Trophoblast cell (in vitro differentiated cells and primary cell): ENCODE data around the gene STAC.

Source experiments
- DNase-seq, 2 donors: peaks; one replicate each; pipeline ENCODE4 v3.0.0-alpha.2; 2016
- H2AFZ ChIP-seq: 2 replicates; pipeline ENCODE4 v1.6.1; 2013; ENCODE audit warnings: low read length, moderate library complexity, mild to moderate bottlenecking; ENCODE audit not compliant: insufficient read depth, poor library complexity
- H2AK5ac ChIP-seq: 2 replicates; pipeline ENCODE4 v1.6.1; 2013; ENCODE audit warnings: mild to moderate bottlenecking, low read length
- H2BK120ac ChIP-seq: 2 replicates; pipeline ENCODE4 v1.6.1; 2013; ENCODE audit warnings: low read length, mild to moderate bottlenecking, moderate library complexity; ENCODE audit not compliant: insufficient read depth, poor library complexity
- H2BK12ac ChIP-seq: 2 replicates; pipeline ENCODE4 v1.6.1; 2013; ENCODE audit warnings: mild to moderate bottlenecking, low read length, moderate library complexity
- H2BK5ac ChIP-seq: 2 replicates; pipeline ENCODE4 v1.6.1; 2013; ENCODE audit warnings: low read length, low read depth, moderate library complexity, mild to moderate bottlenecking; ENCODE audit not compliant: poor library complexity
- H3K14ac ChIP-seq: 2 replicates; pipeline ENCODE4 v1.6.1; 2013; ENCODE audit warnings: mild to moderate bottlenecking, low read length
- H3K18ac ChIP-seq: 2 replicates; pipeline ENCODE4 v1.6.1; 2013; ENCODE audit warnings: mild to moderate bottlenecking, low read length
- H3K23ac ChIP-seq: 2 replicates; pipeline ENCODE4 v1.6.1; 2013; ENCODE audit warnings: low read length
- H3K27ac ChIP-seq: 2 replicates; pipeline ENCODE4 v1.5.1; 2013; ENCODE audit warnings: low read depth, mild to moderate bottlenecking, inconsistent platforms, low read length, moderate library complexity
- H3K27me3 ChIP-seq: 2 replicates; pipeline ENCODE4 v1.6.1; 2013; ENCODE audit warnings: inconsistent platforms, mild to moderate bottlenecking, low read length, moderate library complexity; ENCODE audit not compliant: insufficient read depth
- H3K36me3 ChIP-seq, 2 experiments: 1 replicate in 1 of 2; 2 replicates in 1 of 2; pipeline ENCODE4 v1.6.1; 2013; ENCODE audit warnings: low read length in 2 of 2, mild to moderate bottlenecking in 2 of 2, moderate library complexity in 1 of 2; ENCODE audit not compliant: insufficient read depth in 2 of 2, control insufficient read depth in 1 of 2
- H3K4ac ChIP-seq: 2 replicates; pipeline ENCODE4 v1.6.1; 2013; ENCODE audit warnings: low read depth, mild to moderate bottlenecking, low read length, moderate library complexity
- H3K4me1 ChIP-seq, 2 experiments: 1 replicate in 1 of 2; 2 replicates in 1 of 2; pipeline ENCODE4 v1.6.1; 2013; ENCODE audit warnings: low read length in 2 of 2, mild to moderate bottlenecking in 2 of 2, moderate library complexity in 1 of 2; ENCODE audit not compliant: insufficient read depth in 2 of 2, control insufficient read depth in 1 of 2
- H3K4me2 ChIP-seq: 2 replicates; pipeline ENCODE4 v1.6.1; 2013; ENCODE audit warnings: inconsistent platforms, mild to moderate bottlenecking, low read length, moderate library complexity
- H3K4me3 ChIP-seq: 2 replicates; pipeline ENCODE4 v1.5.1; 2013; ENCODE audit warnings: mild to moderate bottlenecking, low read depth, low read length, inconsistent platforms
- H3K79me1 ChIP-seq: one replicate; pipeline ENCODE4 v1.6.1; 2013; ENCODE audit warnings: low read length
- H3K79me2 ChIP-seq: 2 replicates; pipeline ENCODE4 v1.6.1; 2013; ENCODE audit warnings: low read length, mild to moderate bottlenecking; ENCODE audit not compliant: control insufficient read depth, insufficient read depth, poor library complexity
- H3K9ac ChIP-seq: 2 replicates; pipeline ENCODE4 v1.6.1; 2013; ENCODE audit warnings: mild to moderate bottlenecking, low read length
- H3K9me3 ChIP-seq: 2 replicates; pipeline ENCODE4 v1.6.1; 2013; ENCODE audit warnings: low read depth, mild to moderate bottlenecking, control low read depth, inconsistent platforms, low read length; ENCODE audit not compliant: insufficient read depth
- H4K12ac ChIP-seq: 2 replicates; pipeline ENCODE4 v1.6.1; 2013; ENCODE audit warnings: low read depth, mild to moderate bottlenecking, low read length, moderate library complexity
- H4K8ac ChIP-seq: 2 replicates; pipeline ENCODE4 v1.6.1; 2013; ENCODE audit warnings: low read depth, mild to moderate bottlenecking, low read length, moderate library complexity
- H4K91ac ChIP-seq: one replicate; pipeline ENCODE4 v1.6.1; 2013; ENCODE audit warnings: low read depth, mild to moderate bottlenecking, low read length, moderate library complexity
- WGBS: extraction: QIAGEN DNeasy Blood & Tissue Kit; methylation state at CpG from one replicate; pipeline ENCODE4 v1.1.7; 2013; ENCODE audit warnings: missing lambda C conversion rate; ENCODE audit not compliant: insufficient read length, insufficient coverage; ENCODE audit errors: extremely low coverage; 5-methylcytosine and 5-hydroxymethylcytosine counted together

STAC gene

GRCh38 chr3:36543276-36543997, 163.1 kb downstream of the STAC start:
- no peak overlapping the region for H4K12ac ChIP-seq
- no peaks in the 10 kb centered on the region for H3K79me1 ChIP-seq
- no peak overlapping the region for H3K4me2 ChIP-seq
- no peak overlapping the region for H3K4me3 ChIP-seq
- H3K14ac ChIP-seq, result no peak overlapping the region
- no peak overlapping the region for H3K18ac ChIP-seq
- no peak overlapping the region for H3K23ac ChIP-seq
- H3K79me2 ChIP-seq, result no peaks in the 10 kb centered on the region
- no peak overlapping the region for H4K8ac ChIP-seq
- H2AFZ ChIP-seq, result no peak overlapping the region
- H2BK120ac ChIP-seq, result no peak overlapping the region
- no peak overlapping the region for H2AK5ac ChIP-seq
- H3K36me3 ChIP-seq, result no peaks in the 10 kb centered on the region
- no peak overlapping the region for H3K9ac ChIP-seq
- no peak overlapping the region for H3K4ac ChIP-seq
- WGBS, result no CpG with 5 or more reads among the region's 5 CpGs
- H3K4me1 ChIP-seq, result peaks cover 5 to 8% of the 10 kb centered on the region in 2 experiments
- H2BK5ac ChIP-seq, result no peak overlapping the region
- H3K27ac ChIP-seq, result no peak overlapping the region
- H3K9me3 ChIP-seq, result no peaks in the 10 kb centered on the region
- no peaks in the 10 kb centered on the region for H3K27me3 ChIP-seq
- H2BK12ac ChIP-seq, result no peak overlapping the region
- H4K91ac ChIP-seq, result no peak overlapping the region
- no peak for DNase-seq

- Histone ChIP-seq H3K4me1 (peaks cover 5 to 8% of the 10 kb centered on the region in 2 experiments), H2BK120ac (no peak overlapping the region), H3K18ac (no peak overlapping the region), H3K36me3 (no peaks in the 10 kb centered on the region), H4K91ac (no peak overlapping the region), H3K4me2 (no peak overlapping the region), H3K79me2 (no peaks in the 10 kb centered on the region), H4K8ac (no peak overlapping the region), H3K27ac (no peak overlapping the region), H2AFZ (no peak overlapping the region), H3K4me3 (no peak overlapping the region), H3K79me1 (no peaks in the 10 kb centered on the region), H3K4ac (no peak overlapping the region), H2AK5ac (no peak overlapping the region), H2BK5ac (no peak overlapping the region), H3K27me3 (no peaks in the 10 kb centered on the region), H4K12ac (no peak overlapping the region), H2BK12ac (no peak overlapping the region), H3K9ac (no peak overlapping the region), H3K23ac (no peak overlapping the region), H3K14ac (no peak overlapping the region), H3K9me3 (no peaks in the 10 kb centered on the region)
- DNase-seq, result no peak
- no CpG with 5 or more reads among the region's 5 CpGs for WGBS
These were observed 165.9 kb downstream of the STAC start for GRCh38 chr3:36546226-36546625.

GRCh38 chr3:36548712-36549111, 168.4 kb downstream of the STAC start:
- peak; percentile 30 to 58 for DNase-seq
- H3K36me3 ChIP-seq, result no peaks in the 10 kb centered on the region
- H3K79me1 ChIP-seq, result no peaks in the 10 kb centered on the region

GRCh38 chr3:36557021-36557707, 176.9 kb downstream of the STAC start:
- Histone ChIP-seq H3K4me2 (no peak overlapping the region), H4K12ac (no peak overlapping the region), H3K27me3 (no peaks in the 10 kb centered on the region), H4K91ac (no peak overlapping the region), H3K23ac (no peak overlapping the region), H3K79me2 (no peaks in the 10 kb centered on the region), H3K14ac (no peak overlapping the region), H3K9ac (no peak overlapping the region), H2AK5ac (no peak overlapping the region), H3K4me1 (no peaks in the 10 kb centered on the region), H3K4ac (no peak overlapping the region), H3K36me3 (no peaks in the 10 kb centered on the region), H2BK120ac (no peak overlapping the region), H3K27ac (no peak overlapping the region), H3K4me3 (no peak overlapping the region), H2AFZ (no peak overlapping the region), H2BK5ac (no peak overlapping the region), H3K79me1 (no peaks in the 10 kb centered on the region), H3K18ac (no peak overlapping the region), H4K8ac (no peak overlapping the region), H3K9me3 (peaks cover 2% of the 10 kb centered on the region), H2BK12ac (no peak overlapping the region)
- WGBS, result no CpG with 5 or more reads among the region's 2 CpGs
- DNase-seq, result no peak

More at GRCh38 chr3:36548712-36549111, 168.4 kb downstream of the STAC start:
- H3K9me3 ChIP-seq, result no peaks in the 10 kb centered on the region
- no peak overlapping the region for H3K23ac ChIP-seq
- no peak overlapping the region for H3K4me3 ChIP-seq
- no CpG with 5 or more reads among the region's 2 CpGs for WGBS
- H3K27ac ChIP-seq, result no peak overlapping the region
- H4K91ac ChIP-seq, result no peak overlapping the region
- no peaks in the 10 kb centered on the region for H3K27me3 ChIP-seq
- no peak overlapping the region for H2AFZ ChIP-seq
- no peak overlapping the region for H3K4ac ChIP-seq
- no peak overlapping the region for H4K12ac ChIP-seq
- no peak overlapping the region for H3K9ac ChIP-seq
- H3K14ac ChIP-seq, result no peak overlapping the region
- H2BK120ac ChIP-seq, result no peak overlapping the region
- no peak overlapping the region for H4K8ac ChIP-seq
- H2BK12ac ChIP-seq, result no peak overlapping the region
- H2BK5ac ChIP-seq, result no peak overlapping the region
- H3K4me2 ChIP-seq, result no peak overlapping the region
- H3K79me2 ChIP-seq, result no peaks in the 10 kb centered on the region
- H2AK5ac ChIP-seq, result no peak overlapping the region
- peaks cover 5 to 8% of the 10 kb centered on the region in 2 experiments for H3K4me1 ChIP-seq
- H3K18ac ChIP-seq, result no peak overlapping the region
